ENCODE data around the gene LIFR.

GRCh38 chr5:38573521-38573920 is 17.1 kb upstream of the LIFR start:
- TF ChIP-seq CTCF (IDR thresholded peaks at IDR 0.05) (no peak), POLR2A (IDR thresholded peaks at IDR 0.05) (no peak)
